Choroid plexus epithelial cell (primary cell): Measurements from ENCODE around the gene ZNF568.

ENCODE experiments used
- DNase-seq: peaks from one replicate; pipeline ENCODE4 v3.0.0-alpha.2; 2010; ENCODE audit warnings: low read depth
- H3K4me3 ChIP-seq: 2 replicates; pipeline ENCODE4 v1.5.1; 2011; ENCODE audit warnings: low read depth, mild to moderate bottlenecking, control low read depth, low read length, moderate library complexity
- TF ChIP-seq, protein P1 (sequence below): conservative IDR thresholded peaks from 2 replicates; pipeline ENCODE4 v1.5.1; 2011; ENCODE audit warnings: low read depth, mild to moderate bottlenecking, control low read depth, inconsistent platforms, low read length, moderate library complexity

Gene ZNF568

DNA sequence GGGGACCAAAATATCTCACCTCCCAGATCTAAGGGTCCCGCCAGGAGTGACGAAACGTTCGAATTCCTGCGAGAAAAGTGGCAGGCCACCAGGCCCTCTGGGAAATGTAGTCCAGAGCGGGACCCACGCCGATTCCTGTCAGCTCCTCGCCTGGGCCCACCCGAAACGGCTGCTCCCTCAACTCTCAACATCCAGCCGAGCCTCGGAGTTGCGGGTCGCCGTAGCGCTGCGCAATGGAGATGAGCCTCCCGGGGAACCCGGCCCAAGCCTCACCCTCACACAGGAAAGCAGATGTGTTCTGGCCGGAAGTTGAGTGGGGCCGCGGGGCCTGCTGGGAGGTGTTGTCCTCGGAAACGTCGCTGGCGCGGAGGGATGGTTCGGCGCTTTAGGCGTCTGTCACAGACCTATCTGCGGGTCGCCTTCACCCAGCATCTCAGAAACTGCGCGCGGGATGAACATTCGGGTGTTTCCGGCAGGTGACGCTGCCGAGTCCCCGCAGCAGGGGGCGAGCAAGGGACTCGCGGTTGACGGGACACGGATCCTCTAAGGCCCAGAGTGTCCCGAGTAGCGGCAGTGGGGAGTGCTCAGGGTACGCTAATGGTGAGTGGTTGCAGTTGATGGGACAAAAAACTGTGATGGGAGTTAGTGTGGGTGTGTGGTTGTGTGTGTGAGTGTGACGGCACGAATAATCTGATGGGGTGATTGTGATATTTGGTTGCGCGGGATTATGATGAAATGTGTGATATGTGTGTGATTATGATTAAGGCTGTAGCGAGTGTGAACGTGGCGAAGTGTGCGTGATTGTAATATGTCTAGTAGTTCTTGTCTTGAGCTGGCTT, at the start of gene ZNF568, which contains the start of gene ZNF829:
ZNF568 (plus strand) TSS at position 341 of the 839 bp plus-strand sequence. CDS start 6,439 bp downstream, outside the sequence.
ZNF829 (minus strand) TSS at position 300 of the 839 bp plus-strand sequence. CDS start 1,124 bp downstream, outside the sequence.
- DNase-seq = peak; percentile 87
- TF ChIP-seq, protein P1, sequence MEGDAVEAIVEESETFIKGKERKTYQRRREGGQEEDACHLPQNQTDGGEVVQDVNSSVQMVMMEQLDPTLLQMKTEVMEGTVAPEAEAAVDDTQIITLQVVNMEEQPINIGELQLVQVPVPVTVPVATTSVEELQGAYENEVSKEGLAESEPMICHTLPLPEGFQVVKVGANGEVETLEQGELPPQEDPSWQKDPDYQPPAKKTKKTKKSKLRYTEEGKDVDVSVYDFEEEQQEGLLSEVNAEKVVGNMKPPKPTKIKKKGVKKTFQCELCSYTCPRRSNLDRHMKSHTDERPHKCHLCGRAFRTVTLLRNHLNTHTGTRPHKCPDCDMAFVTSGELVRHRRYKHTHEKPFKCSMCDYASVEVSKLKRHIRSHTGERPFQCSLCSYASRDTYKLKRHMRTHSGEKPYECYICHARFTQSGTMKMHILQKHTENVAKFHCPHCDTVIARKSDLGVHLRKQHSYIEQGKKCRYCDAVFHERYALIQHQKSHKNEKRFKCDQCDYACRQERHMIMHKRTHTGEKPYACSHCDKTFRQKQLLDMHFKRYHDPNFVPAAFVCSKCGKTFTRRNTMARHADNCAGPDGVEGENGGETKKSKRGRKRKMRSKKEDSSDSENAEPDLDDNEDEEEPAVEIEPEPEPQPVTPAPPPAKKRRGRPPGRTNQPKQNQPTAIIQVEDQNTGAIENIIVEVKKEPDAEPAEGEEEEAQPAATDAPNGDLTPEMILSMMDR = peak; percentile 68
- H3K4me3 ChIP-seq = peak within 1 kb of the TSS; percentile 93

DNA sequence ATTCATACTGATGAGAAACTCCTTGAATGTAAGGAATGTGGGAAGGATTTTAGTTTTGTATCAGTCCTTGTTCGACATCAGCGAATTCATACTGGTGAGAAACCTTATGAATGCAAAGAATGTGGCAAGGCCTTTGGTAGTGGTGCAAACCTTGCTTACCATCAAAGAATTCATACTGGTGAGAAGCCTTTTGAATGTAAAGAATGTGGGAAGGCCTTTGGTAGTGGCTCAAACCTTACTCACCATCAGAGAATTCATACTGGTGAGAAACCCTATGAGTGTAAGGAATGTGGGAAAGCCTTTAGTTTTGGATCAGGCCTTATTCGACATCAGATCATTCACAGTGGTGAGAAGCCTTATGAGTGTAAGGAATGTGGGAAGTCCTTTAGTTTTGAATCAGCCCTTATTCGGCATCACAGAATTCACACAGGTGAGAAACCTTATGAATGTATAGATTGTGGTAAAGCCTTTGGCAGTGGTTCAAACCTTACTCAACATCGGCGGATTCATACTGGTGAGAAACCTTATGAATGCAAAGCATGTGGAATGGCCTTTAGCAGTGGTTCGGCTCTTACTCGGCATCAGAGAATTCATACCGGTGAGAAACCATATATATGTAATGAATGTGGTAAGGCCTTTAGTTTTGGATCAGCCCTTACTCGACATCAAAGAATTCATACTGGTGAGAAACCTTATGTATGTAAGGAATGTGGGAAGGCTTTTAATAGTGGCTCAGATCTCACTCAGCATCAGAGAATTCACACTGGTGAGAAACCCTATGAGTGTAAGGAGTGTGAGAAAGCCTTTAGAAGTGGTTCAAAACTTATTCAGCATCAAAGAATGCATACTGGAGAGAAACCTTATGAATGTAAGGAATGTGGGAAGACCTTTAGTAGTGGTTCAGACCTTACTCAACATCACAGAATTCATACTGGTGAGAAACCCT, 38.9 kb upstream of the ZNF568 start:
- TF ChIP-seq, protein P1 = no peak
- DNase-seq = peak; percentile 1
- no peak overlapping the region for H3K4me3 ChIP-seq

DNA sequence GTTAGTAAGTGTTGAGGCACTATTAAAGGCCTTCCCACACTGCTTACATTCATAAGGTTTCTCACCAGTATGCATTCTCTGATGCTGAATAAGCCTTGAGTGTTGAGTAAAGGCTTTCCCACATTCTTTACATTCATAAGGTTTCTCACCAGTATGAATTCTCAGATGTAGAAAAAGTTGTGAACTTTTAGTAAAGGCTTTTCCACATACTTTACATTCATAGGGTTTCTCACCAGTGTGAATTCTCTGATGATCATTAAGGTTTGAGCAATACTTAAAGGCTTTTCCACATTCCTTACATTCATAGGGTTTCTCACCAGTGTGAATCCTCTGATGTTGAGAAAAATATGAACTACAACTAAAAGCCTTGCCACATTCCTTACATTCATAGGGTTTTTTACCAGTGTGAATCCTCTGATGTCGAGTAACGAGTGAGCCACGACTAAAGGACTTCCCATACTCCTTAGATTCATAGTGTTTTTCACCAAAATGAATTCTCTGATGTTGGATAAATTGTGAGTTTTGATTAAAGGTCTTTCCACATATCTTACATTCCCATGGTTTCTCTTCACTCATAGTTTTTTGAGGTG, 24.3 kb upstream of the ZNF568 start:
- peak; percentile 0 for DNase-seq
- TF ChIP-seq, protein P1 = no peak
- no peak overlapping the region for H3K4me3 ChIP-seq

DNA sequence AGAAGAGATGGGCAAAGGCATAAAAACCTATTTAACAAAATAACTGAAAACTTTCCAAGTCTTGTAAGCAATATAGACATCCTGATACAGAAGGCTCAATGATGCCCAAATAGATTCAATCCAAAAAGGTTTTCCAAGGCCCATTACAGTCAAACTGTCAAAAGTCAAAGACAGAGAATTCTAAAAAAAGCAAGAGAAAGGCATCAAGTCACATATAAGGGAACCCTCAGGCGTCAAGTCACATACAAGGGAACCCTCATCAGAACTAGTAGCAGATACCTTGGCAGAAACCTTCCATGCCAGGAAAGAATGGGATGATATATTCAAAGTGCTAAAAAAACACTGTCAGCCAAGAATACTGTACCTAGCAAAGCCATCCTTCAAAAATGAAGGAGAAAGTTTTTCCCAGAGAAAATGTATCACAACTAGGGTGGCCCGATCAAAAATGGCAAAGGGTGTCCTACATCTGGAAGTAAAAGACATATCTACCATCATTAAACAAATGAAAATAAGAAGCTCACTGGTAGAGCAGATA, 21.2 kb upstream of the ZNF568 start:
- TF ChIP-seq, protein P1 = no peak
- no peak for DNase-seq
- no peak overlapping the region for H3K4me3 ChIP-seq

DNA sequence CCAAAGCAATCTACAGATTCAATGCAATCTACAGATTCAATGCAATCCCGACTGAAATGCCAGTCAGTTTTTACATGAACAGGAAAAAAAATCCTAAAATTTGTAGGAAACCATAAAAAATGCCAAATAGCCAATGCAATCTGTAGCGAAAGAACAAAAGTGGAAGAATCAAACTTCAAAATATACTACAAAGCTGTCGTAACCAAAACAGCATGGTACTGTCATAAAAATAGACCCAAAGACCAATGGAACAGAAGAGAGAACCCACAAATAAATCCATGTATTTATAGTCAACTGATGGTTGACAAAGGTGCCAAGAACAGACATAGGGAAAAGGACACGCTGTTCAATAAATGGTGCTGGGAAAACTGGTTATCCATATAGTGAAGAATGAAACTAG, 17.7 kb upstream of the ZNF568 start:
- TF ChIP-seq, protein P1 = no peak
- no peak for DNase-seq
- H3K4me3 ChIP-seq = no peak overlapping the region

DNA sequence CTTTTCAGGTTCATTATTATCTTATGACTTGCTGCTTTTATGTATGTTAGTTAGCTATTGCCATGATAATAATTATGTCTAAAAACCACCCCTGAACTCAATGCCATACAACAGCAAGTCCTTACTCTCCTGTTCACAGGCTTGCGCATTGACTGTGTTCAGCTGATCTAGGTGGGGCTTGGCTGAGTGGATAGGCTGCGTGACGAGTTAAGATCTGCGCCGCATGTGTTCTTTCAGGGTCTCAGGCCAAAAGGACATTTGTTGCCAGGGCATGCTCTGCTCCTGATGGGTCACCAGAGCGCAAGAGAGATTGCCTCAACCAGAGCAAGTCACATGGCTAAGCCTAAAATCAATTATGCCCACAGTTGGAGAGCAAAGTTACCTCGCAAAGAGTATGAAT, 859 bp downstream of the ZNF568 start:
- TF ChIP-seq, protein P1 = no peak

More for the DNA sequence above, 859 bp downstream of the ZNF568 start:
- peak overlapping the region; percentile 93 for H3K4me3 ChIP-seq
- peak; percentile 55 for DNase-seq
